A549 treated with RU486 at 1 μM for 4 hours (cell line): ENCODE results near the gene KPNA2. TPM values are rescaled to one million over a fixed set of nuclear protein-coding genes. Genes with fewer than 3 reads are reported as not detected.

ENCODE experiments used
- total RNA-seq: library from RNA; stranded (reverse); fragments of 200-300 nt; extraction: Qiagen RNA extraction; gene quantifications from 5 replicates; pipeline ENCODE4 v1.2.3, GENCODE V29; 2022; ENCODE audit warnings: low read depth

Gene KPNA2
- total RNA-seq: 458 to 539 TPM (median 493 TPM) in 5 replicates

GRCh38 chr17:68035523-68036303 is at the start of gene KPNA2:
Gene KPNA2, plus strand, starts transcription at chr17:68035735. Its CDS starts 1,398 bp downstream, at chr17:68037133.

GRCh38 chr17:67996301-67997171 is 39.0 kb upstream of the KPNA2 start, which contains the start of gene C17orf58:
Gene C17orf58, minus strand, starts transcription at chr17:67996469. Its CDS starts 271 bp downstream, at chr17:67996198.

Other genes starting within 250 kb of the KPNA2 start
- 34.7 to 43.0 TPM (median 36.2 TPM) in 5 replicates for gene BPTF, start 210.2 kb upstream of the KPNA2 start, total RNA-seq
- 15.8 to 21.0 TPM (median 17.7 TPM) in 5 replicates for gene C17orf58, start 39.3 kb upstream of the KPNA2 start, total RNA-seq
- 102 to 119 TPM (median 112 TPM) in 5 replicates for gene AMZ2, start 212.3 kb downstream of the KPNA2 start, total RNA-seq